ENCODE data around the gene ADCY2.

Gene ADCY2

GRCh38 chr5:7437836-7438235 is 41.9 kb downstream of the ADCY2 start:
- H3K4me1 ChIP-seq (ENCODE audit: insufficient read depth, insufficient read length): no peaks in the 10 kb centered on the region
- no peaks in the 10 kb centered on the region for H3K27me3 ChIP-seq (ENCODE audit: insufficient read depth, insufficient read length)
- H3K9me3 ChIP-seq (ENCODE audit: insufficient read depth, low read length): no peaks in the 10 kb centered on the region
- no peaks in the 10 kb centered on the region for H3K36me3 ChIP-seq (ENCODE audit: insufficient read depth, insufficient read length, low read length)
- no peak overlapping the region for H3K4me3 ChIP-seq (ENCODE audit: insufficient read length, low read depth)
- no peak for DNase-seq (ENCODE audit: low read depth, low spot score)
- TF ChIP-seq ZNF274 (IDR thresholded peaks at IDR 0.05; ENCODE audit: low read depth, low read length): no peak
- no peak for TF ChIP-seq YY1 (IDR thresholded peaks at IDR 0.05; ENCODE audit: insufficient read depth, insufficient read length)
- TF ChIP-seq SUZ12 (IDR thresholded peaks at IDR 0.05; ENCODE audit: extremely low read depth, insufficient read depth, insufficient read length): no peak
- no peak overlapping the region for H3K9ac ChIP-seq (ENCODE audit: insufficient read length, low read depth)

- no peak for DNase-seq (ENCODE audit: low read depth, low spot score)
- no peaks in the 10 kb centered on the region for H3K9me3 ChIP-seq (ENCODE audit: insufficient read depth, low read length)
- H3K9ac ChIP-seq (ENCODE audit: insufficient read length, low read depth): no peak overlapping the region
- H3K4me3 ChIP-seq (ENCODE audit: insufficient read length, low read depth): no peak overlapping the region
- TF ChIP-seq ZNF274 (IDR thresholded peaks at IDR 0.05; ENCODE audit: low read depth, low read length) (no peak), YY1 (IDR thresholded peaks at IDR 0.05; ENCODE audit: insufficient read depth, insufficient read length) (no peak)
- H3K4me1 ChIP-seq (ENCODE audit: insufficient read depth, insufficient read length): no peaks in the 10 kb centered on the region
- no peaks in the 10 kb centered on the region for H3K36me3 ChIP-seq (ENCODE audit: insufficient read depth, insufficient read length, low read length)
- H3K27me3 ChIP-seq (ENCODE audit: insufficient read depth, insufficient read length): no peaks in the 10 kb centered on the region
These were observed 49.1 kb downstream of the ADCY2 start for GRCh38 chr5:7445068-7445467.

GRCh38 chr5:7445831-7446230 is 49.9 kb downstream of the ADCY2 start:
- H3K9ac ChIP-seq (ENCODE audit: insufficient read length, low read depth): no peak overlapping the region
- no peak overlapping the region for H3K4me3 ChIP-seq (ENCODE audit: insufficient read length, low read depth)
- TF ChIP-seq ZNF274 (IDR thresholded peaks at IDR 0.05; ENCODE audit: low read depth, low read length): no peak
- no peak for TF ChIP-seq SUZ12 (IDR thresholded peaks at IDR 0.05; ENCODE audit: extremely low read depth, insufficient read depth, insufficient read length)
- TF ChIP-seq YY1 (IDR thresholded peaks at IDR 0.05; ENCODE audit: insufficient read depth, insufficient read length): no peak
- no peaks in the 10 kb centered on the region for H3K36me3 ChIP-seq (ENCODE audit: insufficient read depth, insufficient read length, low read length)
- no peaks in the 10 kb centered on the region; the same call in 1 of the 2 replicates for H3K9me3 ChIP-seq (ENCODE audit: insufficient read depth, low read length)
- no peaks in the 10 kb centered on the region for H3K27me3 ChIP-seq (ENCODE audit: insufficient read depth, insufficient read length)
- H3K4me1 ChIP-seq (ENCODE audit: insufficient read depth, insufficient read length): no peaks in the 10 kb centered on the region
- DNase-seq (ENCODE audit: low read depth, low spot score): no peak

- Histone ChIP-seq H3K4me1 (ENCODE audit: insufficient read depth, insufficient read length) (no peaks in the 10 kb centered on the region), H3K9me3 (ENCODE audit: insufficient read depth, low read length) (no peaks in the 10 kb centered on the region; the same call in 1 of the 2 replicates), H3K36me3 (ENCODE audit: insufficient read depth, insufficient read length, low read length) (no peaks in the 10 kb centered on the region), H3K27me3 (ENCODE audit: insufficient read depth, insufficient read length) (no peaks in the 10 kb centered on the region), H3K4me3 (ENCODE audit: insufficient read length, low read depth) (no peak overlapping the region), H3K9ac (ENCODE audit: insufficient read length, low read depth) (no peak overlapping the region)
- no peak for DNase-seq (ENCODE audit: low read depth, low spot score)
- TF ChIP-seq ZNF274 (IDR thresholded peaks at IDR 0.05; ENCODE audit: low read depth, low read length): no peak
- TF ChIP-seq SUZ12 (IDR thresholded peaks at IDR 0.05; ENCODE audit: extremely low read depth, insufficient read depth, insufficient read length): no peak
- no peak for TF ChIP-seq YY1 (IDR thresholded peaks at IDR 0.05; ENCODE audit: insufficient read depth, insufficient read length)
These were observed 51.0 kb downstream of the ADCY2 start for GRCh38 chr5:7446913-7447312.

- Histone ChIP-seq H3K9ac (ENCODE audit: insufficient read length, low read depth) (no peak overlapping the region), H3K9me3 (ENCODE audit: insufficient read depth, low read length) (peaks cover 9% of the 10 kb centered on the region; the same call in 1 of the 2 replicates), H3K36me3 (ENCODE audit: insufficient read depth, insufficient read length, low read length) (peaks cover under 1% of the 10 kb centered on the region), H3K4me1 (ENCODE audit: insufficient read depth, insufficient read length) (no peaks in the 10 kb centered on the region), H3K27me3 (ENCODE audit: insufficient read depth, insufficient read length) (no peaks in the 10 kb centered on the region), H3K4me3 (ENCODE audit: insufficient read length, low read depth) (no peak overlapping the region)
- TF ChIP-seq YY1 (IDR thresholded peaks at IDR 0.05; ENCODE audit: insufficient read depth, insufficient read length): no peak
- TF ChIP-seq SUZ12 (IDR thresholded peaks at IDR 0.05; ENCODE audit: extremely low read depth, insufficient read depth, insufficient read length): no peak
- TF ChIP-seq ZNF274 (IDR thresholded peaks at IDR 0.05; ENCODE audit: low read depth, low read length): no peak
- DNase-seq (ENCODE audit: low read depth, low spot score): no peak
These were observed 58.0 kb downstream of the ADCY2 start for GRCh38 chr5:7453947-7454346.

- no peak for TF ChIP-seq ZNF274 (IDR thresholded peaks at IDR 0.05; ENCODE audit: low read depth, low read length)
- TF ChIP-seq YY1 (IDR thresholded peaks at IDR 0.05; ENCODE audit: insufficient read depth, insufficient read length): no peak
- no peak for TF ChIP-seq SUZ12 (IDR thresholded peaks at IDR 0.05; ENCODE audit: extremely low read depth, insufficient read depth, insufficient read length)
- Histone ChIP-seq H3K4me3 (ENCODE audit: insufficient read length, low read depth) (no peak overlapping the region), H3K9me3 (ENCODE audit: insufficient read depth, low read length) (peaks cover 9% of the 10 kb centered on the region; the same call in 1 of the 2 replicates), H3K27me3 (ENCODE audit: insufficient read depth, insufficient read length) (no peaks in the 10 kb centered on the region), H3K36me3 (ENCODE audit: insufficient read depth, insufficient read length, low read length) (peaks cover 4% of the 10 kb centered on the region), H3K9ac (ENCODE audit: insufficient read length, low read depth) (no peak overlapping the region), H3K4me1 (ENCODE audit: insufficient read depth, insufficient read length) (no peaks in the 10 kb centered on the region)
- DNase-seq (ENCODE audit: low read depth, low spot score): no peak
These were observed 60.3 kb downstream of the ADCY2 start for GRCh38 chr5:7456206-7456605.

GRCh38 chr5:7461371-7461770 is 65.4 kb downstream of the ADCY2 start:
- Histone ChIP-seq H3K4me3 (ENCODE audit: insufficient read length, low read depth) (no peak overlapping the region), H3K9me3 (ENCODE audit: insufficient read depth, low read length) (peaks cover 9% of the 10 kb centered on the region; the same call in 1 of the 2 replicates), H3K4me1 (ENCODE audit: insufficient read depth, insufficient read length) (peaks cover 3% of the 10 kb centered on the region), H3K36me3 (ENCODE audit: insufficient read depth, insufficient read length, low read length) (peaks cover 4% of the 10 kb centered on the region), H3K27me3 (ENCODE audit: insufficient read depth, insufficient read length) (no peaks in the 10 kb centered on the region), H3K9ac (ENCODE audit: insufficient read length, low read depth) (no peak overlapping the region)
- DNase-seq (ENCODE audit: low read depth, low spot score): no peak
- no peak for TF ChIP-seq ZNF274 (IDR thresholded peaks at IDR 0.05; ENCODE audit: low read depth, low read length)
- TF ChIP-seq SUZ12 (IDR thresholded peaks at IDR 0.05; ENCODE audit: extremely low read depth, insufficient read depth, insufficient read length): no peak
